Stimulated activated CD4-positive, alpha-beta T cell treated with anti-CD3 and anti-CD28 coated beads, Interleukin-2, amount 100 ng/mL, for 4 hours (primary cell): ENCODE measurements around the gene RPS21.

ENCODE experiments used
- DNase-seq: peaks from one replicate; pipeline ENCODE4 v3.0.0-alpha.2; 2020; ENCODE audit warnings: low read depth

Gene RPS21

DNA sequence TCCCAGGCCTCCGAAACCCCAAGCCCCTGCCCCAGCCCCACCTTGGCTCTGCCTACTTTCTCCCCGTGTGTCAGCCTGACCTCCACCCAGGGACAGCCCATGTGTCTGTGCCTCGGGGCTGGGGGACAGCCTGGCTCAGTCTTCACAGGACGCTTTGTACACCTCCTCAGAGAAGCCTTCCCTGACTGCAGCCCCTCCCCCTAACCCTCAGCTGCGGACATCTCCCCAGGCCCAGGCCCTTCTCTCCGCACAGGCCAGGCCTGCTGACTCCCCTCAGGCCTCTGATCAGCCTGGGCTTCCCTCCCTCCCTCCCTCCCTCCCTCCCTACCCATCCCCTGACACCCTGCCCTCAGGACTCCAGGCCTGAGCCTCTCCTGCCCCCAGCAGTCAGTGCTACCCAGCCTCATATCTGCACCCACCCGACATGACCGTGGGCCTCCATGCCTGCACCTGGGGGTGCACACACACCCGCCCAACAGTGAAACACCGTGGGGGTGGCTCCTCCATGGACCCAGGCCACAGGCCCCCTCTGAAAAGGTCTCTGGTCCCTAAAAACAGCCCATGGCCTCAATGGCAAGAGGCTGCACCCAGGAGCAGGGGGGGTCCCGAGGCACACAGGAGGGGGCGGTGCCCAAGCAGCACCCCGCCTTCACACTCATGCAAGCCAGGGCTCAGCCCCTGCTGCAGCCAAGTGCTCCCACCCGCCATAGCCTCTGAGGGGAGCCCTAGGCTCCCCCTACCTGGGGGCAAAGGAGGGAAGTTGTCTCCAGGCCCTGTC, 32.7 kb upstream of the RPS21 start:
- no peak for DNase-seq

DNA sequence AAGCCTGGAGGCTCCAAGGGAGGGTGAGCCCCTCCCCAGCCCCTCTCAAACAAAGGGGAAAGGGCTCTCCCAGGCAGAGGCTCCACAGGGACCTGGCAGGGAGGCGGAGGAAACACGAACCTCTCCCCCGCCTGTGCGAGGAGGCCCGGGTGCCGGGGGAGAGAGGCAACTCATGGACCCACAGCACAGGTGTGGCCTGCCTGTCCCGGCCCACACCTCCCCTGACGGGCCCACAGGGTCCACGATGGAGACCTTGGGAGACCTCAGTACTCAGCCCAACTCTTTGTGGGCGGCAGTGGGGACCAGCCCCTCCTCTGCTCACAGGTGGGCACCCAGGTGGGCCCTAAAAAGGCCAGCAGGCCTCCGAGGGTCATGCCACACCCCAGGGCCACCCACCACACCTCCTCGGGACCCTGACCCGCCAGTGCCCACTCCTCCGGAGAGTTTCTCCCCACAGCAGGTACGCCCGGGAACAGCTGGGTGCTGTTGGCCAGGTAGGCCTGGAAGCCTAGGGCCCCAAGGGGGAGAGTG, 32.0 kb upstream of the RPS21 start:
- DNase-seq = no peak

DNA sequence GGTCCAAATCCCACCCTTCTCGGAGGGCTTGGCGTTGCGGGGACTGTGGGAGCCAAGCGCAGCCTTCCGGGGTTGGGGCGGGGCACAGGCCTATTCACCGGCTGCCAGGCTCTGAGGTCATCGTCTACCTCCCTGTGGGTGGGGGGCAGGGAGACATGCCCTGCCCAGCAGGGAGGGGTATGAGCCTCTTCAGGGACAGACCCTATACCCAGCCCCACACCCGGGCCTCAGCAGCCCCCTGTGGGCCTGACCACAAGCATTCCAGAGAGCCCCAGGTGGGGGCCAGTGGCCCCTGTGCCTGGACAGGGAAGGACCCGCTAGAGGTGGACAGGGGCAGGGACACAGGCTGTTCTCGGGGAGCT, 31.4 kb upstream of the RPS21 start:
- no peak for DNase-seq

DNA sequence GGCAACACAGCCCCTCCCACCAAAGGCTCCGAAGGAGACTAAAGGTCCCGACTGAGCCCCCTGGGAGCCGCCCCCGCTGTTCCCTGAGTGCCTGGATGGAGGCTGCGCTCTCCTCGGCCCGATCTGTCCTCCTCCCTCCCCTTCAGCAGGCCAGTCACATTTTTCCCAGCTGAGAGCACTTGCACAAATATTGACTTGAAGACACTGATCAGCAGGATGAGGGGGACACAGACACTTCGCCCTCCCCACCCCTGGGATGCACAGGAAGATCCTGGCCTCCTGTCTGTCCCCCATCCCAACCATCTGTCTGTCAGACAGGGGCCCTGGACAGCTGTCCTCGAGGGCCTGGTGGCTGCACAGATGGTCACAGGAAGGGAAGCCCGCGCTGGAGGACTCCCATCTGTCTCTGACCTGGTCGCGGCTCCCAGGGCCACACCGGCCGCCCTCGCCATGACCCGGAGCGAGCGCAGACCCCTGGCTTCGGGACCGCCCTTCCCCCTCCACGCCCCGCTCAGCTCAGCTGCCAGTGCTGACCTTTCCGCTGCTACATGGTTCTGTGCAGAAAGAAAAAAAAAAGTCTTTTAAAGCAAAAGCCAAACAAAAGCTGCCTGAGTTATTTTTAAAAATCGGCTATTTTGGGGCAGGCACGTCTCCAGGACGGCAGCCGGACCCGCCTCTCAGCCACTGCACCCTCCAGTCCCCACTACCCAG, 30.9 kb upstream of the RPS21 start:
- DNase-seq = no peak

DNA sequence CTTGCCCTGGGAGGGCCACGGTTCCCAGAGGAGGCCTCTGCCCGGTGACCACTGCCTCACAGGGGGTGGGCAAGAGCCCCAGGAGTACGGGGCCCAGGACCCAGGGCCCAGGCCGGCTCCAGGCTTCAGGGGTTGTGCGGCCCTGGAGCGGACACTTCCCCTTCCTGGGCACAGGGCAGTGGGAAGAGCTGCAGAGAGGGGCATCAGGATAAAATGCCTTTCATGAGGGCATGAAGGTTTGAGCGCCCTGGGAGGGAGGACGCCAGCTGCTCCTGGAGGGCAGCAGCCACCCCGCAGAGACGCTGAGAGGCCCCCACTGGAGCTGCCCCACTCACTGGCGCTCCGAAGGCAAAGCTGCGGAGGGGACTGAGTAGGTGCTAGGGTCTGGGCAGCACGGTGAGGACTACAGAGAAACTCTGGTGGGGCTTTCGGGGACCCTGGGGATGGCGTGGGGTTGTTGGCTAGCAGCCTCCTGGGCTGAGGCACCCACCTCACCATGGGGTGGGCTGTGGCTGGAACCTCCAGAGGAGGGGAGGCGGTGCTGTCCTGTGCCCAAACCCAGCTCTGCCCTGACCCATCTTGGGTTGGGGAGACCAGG, 30.2 kb upstream of the RPS21 start:
- DNase-seq = no peak

DNA sequence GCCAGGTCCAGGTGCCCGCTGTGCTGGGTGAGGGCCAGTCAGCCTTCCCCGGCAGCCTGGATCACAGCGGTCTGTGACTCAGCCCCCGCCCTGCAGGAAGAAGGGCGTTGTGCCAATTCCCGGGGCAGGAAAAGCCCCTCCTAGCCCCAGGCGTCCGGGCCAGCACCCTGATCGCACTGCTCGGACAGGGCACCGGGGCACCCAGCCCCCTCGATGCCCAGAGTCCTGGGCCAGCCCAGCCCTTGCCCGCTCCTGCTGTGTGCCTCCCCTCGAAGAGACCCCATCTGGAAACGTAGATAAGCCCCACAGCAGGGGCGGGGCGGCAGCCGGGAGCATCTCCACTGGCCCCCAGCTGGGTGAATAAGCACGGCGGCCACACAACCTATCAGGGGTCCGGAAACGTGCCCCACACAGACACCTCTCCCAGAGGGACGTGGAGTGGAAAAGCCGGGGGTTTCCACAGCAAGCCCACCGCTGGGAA, 29.7 kb upstream of the RPS21 start:
- DNase-seq = no peak

DNA sequence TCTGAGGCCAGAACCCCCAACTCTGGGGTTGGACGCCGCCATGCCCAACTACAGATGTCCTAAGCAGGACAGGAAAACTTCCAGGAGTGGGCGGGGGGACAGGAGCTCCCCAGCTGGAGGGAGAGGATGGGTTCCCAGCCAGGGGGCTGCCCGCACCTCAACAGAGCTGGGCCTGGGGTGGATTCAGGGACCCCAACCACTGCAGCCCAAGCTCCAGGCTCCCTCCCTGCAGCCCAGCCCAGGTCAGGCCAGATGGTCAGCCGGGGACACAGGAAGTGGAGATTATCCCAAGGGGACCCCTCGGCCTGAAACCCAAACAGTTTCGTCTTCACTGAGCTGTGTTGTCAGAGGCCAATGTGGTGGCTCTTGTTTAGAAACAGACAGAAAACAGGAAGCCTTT, 29.2 kb upstream of the RPS21 start:
- DNase-seq = no peak

DNA sequence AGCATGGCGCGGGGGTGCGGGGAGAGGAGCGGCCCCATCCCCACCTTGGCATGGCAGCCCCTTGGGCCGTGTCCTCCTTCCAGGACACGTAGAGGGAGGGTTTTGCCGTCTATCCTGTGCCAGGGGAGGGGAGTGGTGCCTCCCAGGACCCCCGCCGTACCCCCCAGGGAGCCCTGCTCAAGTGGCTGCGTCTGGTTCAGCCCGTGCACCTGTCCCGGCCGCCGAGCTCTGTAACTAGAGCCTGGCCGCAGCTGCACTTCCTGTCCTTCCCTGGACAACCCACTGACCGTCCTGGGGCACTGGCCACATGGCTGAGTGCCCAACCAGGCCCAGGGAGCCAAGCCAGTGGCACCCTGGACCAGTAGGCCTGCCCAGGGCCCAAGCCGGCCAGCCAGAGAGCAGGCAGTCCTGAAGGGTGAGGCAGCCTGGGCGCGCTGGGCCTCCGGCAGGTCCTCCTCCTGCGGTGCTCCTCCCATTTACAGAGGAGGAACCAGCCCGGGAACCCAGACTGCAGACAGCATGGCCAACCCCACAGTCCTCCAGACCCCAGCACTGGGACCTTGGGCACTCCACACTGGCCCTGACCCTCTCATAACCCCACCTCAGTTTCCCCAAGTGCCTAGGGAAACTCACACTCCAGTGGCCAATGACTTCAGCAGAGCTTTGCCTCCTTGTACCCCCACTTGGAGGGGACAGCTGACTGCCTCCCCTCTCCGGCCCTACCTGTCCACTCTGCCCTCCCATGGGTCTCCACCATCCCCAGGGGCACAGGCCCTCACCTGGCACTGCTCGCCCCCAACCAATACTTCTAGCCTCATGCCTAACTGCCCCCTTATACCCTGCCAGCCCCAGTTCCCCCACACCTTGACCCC, 28.5 kb upstream of the RPS21 start:
- no peak for DNase-seq

DNA sequence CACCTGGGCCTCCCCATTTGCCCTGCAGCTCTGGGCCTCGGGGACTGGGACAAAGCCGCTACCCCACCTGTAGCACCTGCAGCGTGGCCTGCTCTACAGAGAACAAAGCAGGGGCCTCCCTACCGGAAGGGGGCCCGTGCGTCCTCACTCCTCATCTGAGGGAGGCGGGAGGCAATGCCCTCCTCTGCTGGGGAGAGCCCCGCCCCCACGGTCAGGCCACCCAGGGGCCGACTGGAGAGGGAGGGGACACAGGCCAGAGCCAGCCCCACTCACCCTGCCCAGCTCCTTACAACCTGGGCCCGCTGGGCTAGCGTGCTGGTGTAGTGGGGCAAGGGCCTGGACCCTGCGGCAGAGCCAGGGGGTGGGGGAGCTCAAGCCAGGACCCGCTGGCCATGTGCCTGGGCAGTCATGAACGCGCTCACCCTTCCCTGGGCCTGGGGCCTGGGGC, 27.8 kb upstream of the RPS21 start:
- no peak for DNase-seq

DNA sequence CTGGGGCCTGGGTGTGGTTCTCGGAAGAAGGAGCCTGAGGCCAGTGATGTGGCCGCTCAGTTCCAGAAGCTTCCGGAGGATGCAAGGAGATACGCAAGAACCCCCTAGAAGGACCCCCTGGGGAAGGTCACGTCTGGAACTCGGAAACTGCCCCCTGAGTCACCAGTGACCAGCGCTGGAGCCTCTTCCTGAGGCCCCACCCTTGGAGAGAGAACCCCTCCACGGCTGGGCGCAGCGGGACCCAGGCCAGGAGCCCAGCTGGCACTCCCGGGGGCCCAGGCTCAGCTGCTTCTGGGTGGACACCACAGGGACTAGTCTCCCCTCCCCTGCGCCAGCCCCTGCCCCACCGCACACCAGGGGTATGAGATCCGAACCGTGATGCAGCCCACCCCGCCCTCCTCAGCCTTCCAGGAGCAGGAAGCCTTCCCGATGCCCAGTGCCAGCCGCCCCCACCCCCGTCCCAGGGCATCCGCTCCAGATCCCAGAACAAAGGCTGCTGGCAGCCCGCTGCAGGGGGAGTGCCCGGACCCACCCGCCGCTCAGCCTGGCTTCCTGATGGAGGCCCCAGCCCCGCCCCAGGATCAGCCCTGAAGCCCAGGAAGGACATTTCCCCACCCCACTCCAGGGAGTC, 27.3 kb upstream of the RPS21 start:
- no peak for DNase-seq

DNA sequence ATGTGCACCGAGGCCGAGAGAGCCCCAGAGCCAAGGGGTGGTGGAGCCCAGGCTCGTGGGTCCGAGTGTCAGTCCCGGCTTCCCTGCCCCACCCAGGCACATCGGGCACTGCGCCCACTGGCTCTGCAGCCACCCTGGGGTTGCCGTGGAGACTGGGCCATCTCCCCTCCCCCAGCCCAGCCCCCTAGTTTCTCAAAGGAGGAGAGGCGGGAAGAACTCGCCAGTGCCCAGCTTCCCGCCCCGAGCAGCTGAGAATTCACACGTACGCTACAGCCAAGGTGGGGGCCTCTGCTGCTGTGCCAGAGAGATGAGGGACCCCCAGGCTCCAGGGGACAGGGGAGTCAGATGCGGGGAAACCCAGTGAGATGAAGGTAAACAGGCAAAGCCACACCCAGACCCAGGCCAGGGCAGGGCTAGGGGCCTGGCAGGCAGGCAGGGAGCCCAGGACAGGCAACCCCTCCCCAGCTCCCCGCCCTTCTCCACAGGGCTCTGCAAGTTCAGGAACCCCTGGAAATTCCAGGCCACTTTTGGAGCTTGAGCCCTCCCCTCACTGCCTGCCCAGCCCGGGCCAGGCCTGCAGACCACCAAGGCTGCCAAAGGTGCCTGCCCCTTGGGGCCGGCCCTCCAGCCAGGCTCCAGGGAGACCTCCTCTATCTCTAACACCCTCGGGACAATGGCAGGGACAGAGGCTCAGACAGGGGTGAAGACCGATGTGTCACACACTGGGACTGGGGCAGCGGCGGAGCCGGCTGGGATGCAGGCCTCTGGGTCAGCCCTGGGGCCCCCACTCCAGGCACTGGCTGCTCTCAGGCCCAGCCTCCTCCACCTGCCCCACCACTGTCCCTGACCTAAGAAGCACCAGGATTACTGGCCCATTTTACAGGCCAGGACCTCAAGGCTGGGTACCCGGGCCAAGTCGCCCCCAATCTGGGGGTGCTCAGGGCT, 25.8 kb upstream of the RPS21 start:
- DNase-seq = no peak

DNA sequence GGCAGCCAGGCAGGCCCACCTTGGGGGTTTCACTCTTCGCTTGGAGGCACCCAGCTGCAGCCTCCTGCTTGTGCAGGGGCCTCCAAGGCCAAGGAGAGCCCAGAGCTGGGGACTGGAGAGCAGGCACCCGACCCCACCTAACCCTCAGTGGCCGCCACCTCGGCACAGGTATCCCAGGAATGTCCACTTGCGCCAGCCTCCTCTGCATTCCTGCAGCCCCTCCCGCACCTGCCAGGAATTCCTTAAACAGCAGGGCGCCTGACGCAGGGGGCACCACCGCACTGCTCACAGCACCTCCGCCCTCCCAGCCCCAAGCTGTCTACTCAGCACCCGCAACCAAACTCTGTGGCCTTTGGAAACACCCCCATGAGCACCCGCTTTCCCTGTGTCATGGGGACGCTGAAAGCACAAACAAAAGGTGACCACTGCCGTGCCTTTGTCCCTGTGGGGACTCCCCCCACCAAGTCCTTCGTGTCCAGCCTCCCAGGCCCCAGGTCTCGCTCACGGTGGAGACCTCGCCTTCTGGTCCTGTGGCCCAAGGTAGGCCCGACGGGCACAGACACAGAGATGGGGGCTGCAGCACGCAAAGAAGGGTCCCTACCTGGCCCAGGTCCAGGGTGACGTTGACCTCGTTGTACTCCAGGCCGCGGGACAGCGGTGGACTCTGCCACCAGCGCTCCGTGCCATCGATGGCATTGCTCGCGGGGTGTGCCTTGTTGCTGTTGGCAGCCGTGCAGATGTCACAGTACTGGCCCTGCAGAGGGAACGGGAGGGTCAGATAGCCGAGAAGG, 24.9 kb upstream of the RPS21 start:
- no peak for DNase-seq

DNA sequence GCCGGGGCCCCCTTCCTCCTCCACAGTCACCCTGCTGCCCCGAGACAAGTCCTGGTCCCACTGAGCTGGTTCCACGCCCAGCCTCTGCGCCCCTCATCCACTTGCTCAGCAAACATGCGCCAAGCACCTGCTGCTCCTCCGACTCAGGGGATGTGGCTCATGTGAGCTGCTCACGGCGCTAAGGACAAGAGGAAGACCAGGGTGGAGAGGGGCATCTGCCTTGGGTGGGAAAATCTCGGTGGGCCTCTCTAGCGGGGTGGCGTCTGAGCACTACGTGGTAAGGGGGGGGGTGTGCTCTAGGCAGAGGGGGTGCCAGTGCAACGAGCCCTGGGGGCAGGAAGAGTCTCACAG, 24.3 kb upstream of the RPS21 start:
- no peak for DNase-seq

DNA sequence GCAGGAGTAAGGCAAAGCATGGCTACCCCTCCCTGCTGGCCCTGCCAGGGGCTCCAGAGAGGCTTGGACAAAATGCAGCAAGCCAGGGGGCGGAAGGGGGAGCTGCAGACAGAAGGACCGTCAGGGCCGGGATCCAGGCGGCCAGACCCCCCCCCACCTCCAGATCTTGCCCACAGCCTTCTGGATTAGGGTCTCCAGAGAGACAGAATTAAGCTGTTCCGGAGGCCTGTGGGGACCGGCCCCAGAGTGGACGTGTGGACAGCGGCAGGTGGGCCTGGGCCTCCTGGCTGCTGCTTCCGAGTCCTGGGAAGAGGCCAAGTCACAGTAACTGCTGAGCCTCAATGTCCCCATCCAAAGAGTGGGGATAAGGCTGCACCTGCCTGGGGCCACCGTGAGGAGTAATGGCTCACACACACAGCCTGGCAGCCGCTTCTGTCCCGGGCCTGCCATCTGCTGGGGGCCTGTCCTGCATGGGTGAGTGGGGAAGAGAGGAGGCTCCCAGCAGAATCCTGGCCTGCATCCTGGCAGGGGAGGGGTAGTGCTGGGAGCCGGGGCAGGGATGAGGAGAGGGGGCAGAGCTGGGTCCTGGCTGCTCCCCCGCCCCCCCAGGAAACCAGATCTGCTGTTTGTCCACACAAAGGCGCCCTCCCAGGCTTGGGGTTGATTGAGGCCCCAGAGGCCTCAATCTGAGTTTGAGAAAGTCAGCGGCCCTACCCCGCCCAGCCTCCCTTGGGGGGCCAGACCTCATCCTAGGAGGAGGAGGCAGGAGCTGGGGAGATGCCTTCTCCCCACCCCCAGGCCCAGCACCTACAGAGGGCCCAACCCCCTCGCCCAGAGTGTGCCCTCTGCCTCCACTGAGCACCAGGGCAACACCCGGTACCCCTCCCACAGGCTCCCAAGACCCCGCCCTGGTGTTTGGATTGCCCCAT, 23.6 kb upstream of the RPS21 start:
- no peak for DNase-seq

DNA sequence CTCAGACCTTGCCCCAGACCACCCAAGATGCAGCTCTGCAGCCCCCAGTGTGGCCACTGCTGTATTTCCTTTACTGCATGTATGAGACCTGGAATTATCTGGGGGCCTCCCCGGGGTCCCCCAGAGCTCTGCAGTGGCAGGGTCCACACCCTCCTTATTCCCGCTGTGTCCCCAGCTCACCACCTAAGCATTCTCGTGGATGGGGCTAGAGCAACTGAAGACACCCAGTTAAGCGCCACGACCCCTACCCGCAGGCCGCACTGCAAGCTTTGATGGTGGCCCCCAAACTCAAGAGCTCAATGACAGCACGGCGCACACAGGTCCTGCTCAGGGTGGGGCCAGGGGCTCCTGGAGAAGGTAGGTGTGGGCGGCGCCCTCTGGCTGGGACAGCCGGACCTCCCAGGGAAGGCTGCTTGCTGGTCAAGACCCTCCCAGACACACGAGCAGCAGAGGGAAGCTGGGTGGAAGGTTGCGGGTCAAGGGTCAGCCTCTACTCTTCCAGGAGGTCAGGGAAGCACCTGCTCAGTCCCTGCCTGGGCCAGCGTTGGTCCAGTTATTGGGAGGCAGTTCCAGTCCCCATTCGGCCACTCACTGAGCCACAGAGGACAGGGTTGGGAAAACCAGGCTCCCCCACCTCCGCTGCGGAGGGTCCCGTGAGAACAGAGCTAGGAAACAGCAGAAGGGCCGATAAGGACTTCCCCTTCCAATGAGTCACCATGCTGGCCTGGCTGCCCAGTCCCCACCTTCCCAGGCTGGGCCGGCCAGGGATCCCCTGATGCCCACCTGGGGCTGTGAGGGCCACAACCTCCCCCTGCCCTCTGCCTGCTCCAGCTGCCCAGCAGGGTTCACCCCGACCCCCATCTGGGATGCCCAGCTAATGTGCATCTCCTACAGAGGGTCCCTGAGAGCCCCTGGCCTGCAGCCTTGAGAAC, 22.7 kb upstream of the RPS21 start:
- DNase-seq = no peak

DNA sequence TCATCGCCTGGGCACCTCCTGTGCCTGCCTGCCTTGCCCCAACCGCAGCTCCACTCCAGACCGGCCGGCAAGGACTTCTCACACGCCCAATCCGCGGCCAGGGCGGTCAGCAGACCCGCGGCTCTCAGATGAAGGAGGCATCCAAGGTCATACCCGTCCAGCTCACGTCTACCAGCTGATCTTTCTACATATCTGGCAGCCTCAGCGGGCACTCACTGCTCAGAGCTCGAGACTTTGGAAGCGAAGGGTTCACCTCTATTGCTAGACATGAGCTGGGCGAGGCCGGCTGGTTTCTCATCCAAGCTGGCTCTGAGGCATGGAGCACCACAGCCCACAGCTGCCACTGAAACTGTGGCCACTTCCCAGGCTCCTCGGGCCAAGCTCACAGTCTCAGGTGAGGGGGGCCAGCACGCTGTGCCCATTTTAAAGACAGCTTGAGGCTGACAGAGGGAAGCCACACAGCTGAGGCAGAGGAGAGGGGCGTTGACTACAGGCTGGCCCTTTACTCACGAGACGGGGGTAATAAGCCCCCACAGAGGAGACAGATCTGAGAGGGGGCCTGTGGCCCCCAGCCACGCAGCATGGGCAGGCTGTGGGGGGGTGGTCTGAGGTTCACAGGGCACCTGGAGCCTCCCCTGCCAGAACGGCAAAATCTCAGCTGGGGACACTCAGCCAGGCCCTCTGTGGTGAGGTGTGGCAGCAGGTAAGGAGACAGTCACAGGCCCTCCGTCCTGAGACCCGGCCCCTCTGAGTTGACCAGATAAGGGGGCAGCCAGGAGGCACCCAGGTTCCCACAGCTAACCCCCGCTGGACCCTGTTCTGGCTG, 21.8 kb upstream of the RPS21 start:
- DNase-seq = no peak
